GM13976 (cell line): Measurements from ENCODE around the gene PSMC3.
A peak's percentile ranks its signal among the peaks of the same experiment; 100 is the strongest.

Source experiments
- DNase-seq: peaks from one replicate; pipeline ENCODE4 v3.0.0; 2012; ENCODE audit warnings: low spot score
- CTCF ChIP-seq: IDR thresholded peaks from 2 replicates; pipeline ENCODE4 v1.5.1; 2012; ENCODE audit warnings: borderline replicate concordance, mild to moderate bottlenecking; ENCODE audit not compliant: insufficient read depth; ENCODE audit errors: extremely low read depth, missing control alignments, control extremely low read depth
- in situ Hi-C: fragments of 300-500 bp; cut with MboI; formaldehyde crosslinking; loops from one replicate; pipeline ENCODE4 v1.12.0; 2022; ENCODE audit warnings: low sequenced_read_pairs, mixed read lengths, inconsistent platforms; ENCODE audit not compliant: unreplicated experiment

PSMC3 gene

DNA sequence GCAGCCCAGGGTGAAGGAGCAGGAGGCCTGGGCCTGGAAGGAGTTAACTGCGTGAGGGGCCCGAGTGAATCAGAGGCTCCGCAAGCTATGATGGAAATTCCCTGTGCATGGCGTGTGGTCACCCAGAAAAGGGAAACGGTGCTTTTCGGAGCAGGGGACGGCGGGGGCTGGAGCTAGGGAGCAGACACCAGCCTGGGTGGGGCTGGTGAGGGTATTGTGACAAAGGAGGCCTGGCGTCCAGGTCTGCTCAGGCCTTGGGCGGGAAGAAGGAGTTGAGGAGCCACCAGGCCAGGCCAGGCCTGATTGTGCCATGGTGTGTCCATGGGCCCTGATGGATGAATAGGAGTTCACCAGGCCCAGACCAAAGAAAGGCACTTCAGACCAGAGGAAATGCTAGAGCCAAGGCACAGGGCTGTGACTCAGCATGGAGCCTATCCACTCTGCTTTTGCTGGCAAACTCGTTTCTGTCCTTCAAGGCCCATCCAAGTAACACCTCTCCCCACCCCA, 35.1 kb downstream of the PSMC3 start:
- in situ Hi-C loops, result no loop called here
- no peak for TF ChIP-seq CTCF
- peak; percentile 53 for DNase-seq

DNA sequence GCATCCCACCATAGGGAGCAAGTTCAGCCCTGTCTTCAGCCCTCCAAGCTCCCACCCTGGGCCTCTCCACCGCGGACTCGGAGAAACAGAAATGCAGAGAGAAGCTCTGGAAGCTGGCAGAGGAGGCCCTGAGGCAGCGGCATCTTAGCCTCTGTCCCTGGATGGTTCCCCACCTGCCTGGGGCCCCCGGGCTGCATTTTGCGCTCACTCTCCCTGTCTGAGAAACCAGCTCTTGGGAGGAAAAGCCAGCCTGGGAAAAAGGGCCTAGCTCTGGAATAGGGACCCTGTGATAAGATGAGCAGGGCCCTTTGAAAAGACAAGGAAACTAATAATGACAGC, 35.8 kb downstream of the PSMC3 start:
- TF ChIP-seq CTCF, result no peak
- no peak for DNase-seq
- in situ Hi-C loops, result no loop called here

DNA sequence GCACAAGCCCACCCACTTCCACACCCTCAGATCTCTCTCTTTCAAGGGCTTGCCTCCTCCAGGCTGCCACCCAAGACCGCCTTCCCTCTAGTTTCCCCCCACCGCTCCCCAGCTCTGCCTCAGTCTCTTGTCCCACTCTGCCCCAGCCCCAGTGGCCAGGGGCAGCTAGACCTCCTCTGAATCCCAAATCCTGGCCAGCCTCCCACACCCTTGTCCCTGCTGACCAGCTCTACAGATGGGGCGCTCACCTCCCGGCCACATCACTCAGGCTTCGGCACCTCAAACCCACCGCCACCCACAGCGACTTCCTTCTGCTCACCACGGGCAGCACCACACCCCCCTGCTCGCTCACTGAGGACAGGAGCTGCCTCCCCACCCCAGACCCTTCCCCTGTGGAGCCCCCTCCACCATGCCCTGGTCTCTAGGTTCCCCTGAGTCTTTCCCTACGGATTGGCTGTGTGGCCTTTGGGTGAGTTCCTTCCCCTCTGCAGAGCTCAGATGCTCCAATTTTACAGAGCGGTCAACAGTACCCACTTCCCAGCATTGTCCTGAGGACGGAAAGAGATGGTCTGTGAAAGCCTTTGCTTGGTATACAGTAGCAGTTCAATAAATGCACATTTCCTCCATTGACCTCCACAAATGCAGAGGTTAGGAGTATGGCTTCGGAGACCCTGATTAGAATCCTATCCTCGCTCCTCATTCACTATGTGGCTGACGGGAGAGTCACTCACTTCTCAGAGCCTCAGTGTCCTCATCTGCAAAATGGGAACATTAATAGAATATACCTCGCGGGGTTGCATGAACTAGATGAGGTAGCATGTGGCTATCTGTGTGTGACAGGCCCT, 36.4 kb downstream of the PSMC3 start:
- no peak for TF ChIP-seq CTCF
- peak; percentile 24 for DNase-seq
- in situ Hi-C loops, result no loop called here

DNA sequence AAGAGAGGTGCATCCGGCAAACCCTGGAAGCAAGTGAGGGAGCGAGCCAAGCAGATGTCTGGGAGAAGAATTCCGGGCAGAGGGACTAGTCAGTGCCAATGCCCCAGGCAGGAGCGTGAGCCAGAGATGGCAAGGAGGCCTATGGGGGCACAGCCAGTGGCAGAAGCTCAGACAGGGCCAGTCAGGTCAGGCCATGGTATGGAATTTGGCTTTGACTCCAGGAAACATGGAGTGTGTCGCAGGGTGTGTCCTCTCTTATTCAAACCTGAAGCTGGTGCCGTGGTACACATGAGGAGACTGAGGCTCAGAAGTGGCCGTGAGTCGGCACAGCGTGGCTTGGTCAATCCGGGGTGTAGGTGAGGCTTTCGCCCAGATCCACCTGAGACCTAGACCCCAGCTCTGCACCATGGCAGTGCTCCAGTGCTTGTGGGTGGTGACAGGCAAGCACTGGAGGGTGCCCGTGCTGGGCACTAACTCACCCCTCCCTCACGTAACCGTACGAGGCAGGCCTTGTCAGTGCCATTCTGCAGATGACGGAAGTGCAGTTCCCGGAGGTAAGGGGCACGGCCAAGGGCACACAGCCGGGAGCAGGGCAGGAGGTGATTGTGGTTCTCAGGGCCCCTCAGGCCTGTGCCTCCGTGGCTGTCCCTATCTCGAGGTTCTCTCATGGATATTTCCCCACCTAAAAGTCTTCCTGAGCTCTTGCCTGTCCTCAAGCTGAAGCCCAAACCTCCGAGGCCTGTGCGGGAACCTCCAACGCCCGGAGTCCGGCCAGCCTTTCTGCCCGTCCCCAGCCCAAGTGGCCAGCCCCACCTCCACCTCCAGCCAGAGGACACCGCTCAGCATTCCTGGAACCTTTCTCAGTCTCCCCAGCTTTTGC, 37.3 kb downstream of the PSMC3 start:
- TF ChIP-seq CTCF, result no peak
- DNase-seq, result no peak
- in situ Hi-C loops, result no loop called here

- TF ChIP-seq CTCF, result no peak
- in situ Hi-C loops, result no loop called here
- DNase-seq, result peak; percentile 25
These were observed 38.1 kb downstream of the PSMC3 start for GRCh38 chr11:47387944-47388696.

GRCh38 chr11:47384498-47384897, 41.7 kb downstream of the PSMC3 start:
- DNase-seq, result no peak
- no peak for TF ChIP-seq CTCF
- in situ Hi-C loops, result no loop called here
